MV-4-11 (cell line): ENCODE results near the gene AGRN.
"Not testable (repeated sequence)": the region's sequence is repeated elsewhere in the genome, so short reads cannot be mapped to it uniquely, and the experiment has no call there.

Experiments used
- DNase-seq: peaks from one replicate; lab custom pipeline; 2025; lab: John Stamatoyannopoulos, UW

AGRN gene

DNA sequence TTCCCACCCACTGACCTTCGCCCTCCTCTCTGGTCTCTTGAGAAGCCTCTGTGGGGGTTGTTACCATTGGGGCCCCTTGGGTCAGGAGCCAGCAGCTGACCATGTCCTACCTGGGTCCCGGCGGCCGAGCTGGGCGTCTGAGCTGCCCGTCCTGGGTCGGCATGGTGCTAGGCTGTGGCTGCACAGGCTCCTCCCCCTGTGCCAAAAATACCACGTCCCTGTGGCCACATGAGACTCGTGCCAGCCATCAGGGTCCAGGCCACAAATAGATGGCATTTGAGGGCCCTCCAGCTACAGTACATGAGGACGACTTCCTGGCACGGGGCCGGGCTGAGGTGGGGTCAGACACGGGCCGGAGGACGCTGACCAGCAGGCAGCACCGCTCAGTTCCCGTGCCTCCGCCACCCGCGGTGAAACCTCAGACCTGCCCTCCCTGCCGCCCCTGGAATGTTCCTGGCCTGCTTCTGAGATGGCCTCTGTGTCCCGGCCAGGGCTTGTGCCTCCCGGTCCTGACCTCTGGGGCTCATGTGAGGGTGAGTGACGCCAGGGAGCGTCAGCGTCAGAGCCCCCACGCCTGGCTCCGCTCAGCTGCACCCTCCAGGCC, 37.9 kb upstream of the AGRN start, which contains the start of gene PERM1:
Gene PERM1, minus strand, starts transcription at position 139 of the 604 bp plus-strand sequence. CDS start 1,064 bp downstream, outside the sequence.
- DNase-seq = no peak

GRCh38 chr1:982765-983436, 37.0 kb upstream of the AGRN start:
- no peak for DNase-seq

DNA sequence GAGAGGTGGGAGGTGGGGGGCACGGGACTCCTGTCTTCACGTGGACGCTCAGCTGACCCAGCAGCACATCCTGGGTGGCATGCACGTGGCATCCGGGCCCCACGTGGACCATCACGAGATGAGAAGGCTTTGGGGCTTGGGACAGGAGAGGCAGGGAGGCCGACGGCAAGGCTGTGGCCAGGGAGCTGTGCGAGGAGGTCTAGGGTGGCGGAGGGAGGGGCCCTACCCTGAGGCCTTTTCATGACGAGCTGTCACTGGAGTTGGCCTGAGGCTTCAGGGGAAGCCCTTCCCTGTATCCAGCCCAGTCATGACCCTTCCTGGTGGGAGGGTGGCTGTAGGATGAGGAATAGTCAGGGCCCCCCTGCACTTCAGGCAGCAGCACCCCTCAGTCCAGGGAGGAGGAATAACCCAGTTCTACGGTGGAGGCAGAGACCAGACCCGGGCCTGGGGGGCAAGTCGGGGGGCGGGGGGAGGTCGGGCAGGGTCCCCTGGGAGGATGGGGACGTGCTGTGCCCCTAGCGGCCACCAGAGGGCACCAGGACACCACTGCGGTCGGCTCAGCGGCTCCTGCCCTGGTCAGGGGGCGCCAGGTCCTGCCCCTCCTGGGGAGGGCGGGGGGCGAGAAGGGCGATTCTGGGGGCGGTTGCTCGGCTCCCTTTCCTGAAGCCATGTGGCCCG, 36.0 kb upstream of the AGRN start:
- DNase-seq = no peak

- no peak for DNase-seq
Measured at GRCh38 chr1:984476-984814, 35.5 kb upstream of the AGRN start.

GRCh38 chr1:985126-985525, 34.8 kb upstream of the AGRN start:
- DNase-seq = no peak

DNA sequence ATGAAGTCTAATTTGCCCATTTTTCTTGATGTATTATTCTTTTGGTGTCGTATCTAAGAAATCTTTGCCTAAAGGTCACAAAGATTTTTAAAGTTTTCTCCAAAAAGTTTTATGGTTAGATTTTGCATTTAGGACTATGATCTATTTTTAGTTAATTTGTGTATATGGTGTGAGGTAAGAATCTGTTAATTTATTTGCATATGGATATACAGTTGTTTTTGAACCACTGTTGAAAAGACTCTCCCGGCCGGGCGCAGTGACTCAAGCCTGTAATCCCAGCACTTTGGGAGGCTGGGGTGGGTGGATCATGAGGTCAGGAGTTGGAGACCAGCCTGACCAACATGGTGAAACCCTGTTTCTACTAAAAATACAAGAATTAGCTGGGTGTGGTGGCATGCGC, 31.9 kb upstream of the AGRN start:
- not testable (repeated sequence) for DNase-seq

DNA sequence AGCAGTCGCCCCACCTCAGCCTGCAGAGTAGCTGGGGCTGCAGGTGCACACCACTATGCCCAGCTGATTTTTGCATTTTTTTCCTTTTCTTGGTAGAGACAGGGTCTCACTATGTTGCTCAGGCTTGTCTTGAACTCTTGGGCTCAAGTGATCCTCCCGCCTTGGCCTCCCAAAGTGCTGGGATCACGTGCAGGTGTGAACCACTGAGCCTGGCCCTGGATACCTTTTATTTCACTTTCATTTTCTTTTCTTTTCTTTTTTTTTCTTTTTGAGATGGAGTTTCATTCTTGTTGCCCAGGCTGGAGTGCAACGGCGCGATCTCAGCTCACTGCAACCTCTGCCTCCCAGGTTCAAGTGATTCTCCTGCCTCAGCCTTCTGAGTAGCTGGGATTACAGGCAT, 28.6 kb upstream of the AGRN start:
- DNase-seq = not testable (repeated sequence)

DNA sequence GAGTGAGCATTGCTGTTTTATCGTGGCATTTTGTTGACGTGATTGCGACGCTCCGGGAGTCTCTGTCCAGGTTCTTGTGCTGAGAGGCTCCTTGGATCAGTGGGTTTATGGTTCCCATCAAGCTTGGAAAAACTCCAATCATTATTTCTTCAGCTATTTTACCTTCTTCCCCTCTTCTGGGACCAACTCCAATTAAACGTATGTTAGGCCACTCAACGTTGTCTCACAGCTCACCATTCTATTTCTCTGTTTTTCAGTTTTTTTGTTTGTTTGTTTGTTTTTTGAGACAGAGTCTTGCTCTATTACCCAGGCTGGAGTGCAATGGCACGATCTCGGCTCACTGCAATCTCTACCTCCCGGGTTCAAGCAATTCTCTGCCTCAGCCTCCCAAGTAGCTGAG, 28.0 kb upstream of the AGRN start:
- DNase-seq = no peak

DNA sequence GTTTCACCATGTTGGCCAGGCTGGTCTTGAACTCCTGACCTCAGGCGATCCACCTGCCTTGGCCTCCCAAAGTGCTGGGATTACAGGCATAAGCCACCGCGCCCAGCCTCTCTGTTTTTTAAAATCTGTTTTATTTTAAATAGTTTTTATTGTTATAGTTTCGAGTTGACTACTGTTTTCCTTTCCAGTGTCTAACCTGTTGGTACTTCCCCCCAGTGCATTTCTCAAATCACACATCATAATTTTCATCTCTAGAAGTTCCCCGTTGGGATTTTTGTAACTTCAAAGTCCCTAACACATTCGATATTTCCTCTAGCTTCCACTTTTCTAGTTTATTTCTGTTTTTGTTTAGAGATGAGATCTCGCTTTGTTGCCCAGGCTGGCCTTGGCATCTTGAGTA, 27.6 kb upstream of the AGRN start:
- no peak for DNase-seq

DNA sequence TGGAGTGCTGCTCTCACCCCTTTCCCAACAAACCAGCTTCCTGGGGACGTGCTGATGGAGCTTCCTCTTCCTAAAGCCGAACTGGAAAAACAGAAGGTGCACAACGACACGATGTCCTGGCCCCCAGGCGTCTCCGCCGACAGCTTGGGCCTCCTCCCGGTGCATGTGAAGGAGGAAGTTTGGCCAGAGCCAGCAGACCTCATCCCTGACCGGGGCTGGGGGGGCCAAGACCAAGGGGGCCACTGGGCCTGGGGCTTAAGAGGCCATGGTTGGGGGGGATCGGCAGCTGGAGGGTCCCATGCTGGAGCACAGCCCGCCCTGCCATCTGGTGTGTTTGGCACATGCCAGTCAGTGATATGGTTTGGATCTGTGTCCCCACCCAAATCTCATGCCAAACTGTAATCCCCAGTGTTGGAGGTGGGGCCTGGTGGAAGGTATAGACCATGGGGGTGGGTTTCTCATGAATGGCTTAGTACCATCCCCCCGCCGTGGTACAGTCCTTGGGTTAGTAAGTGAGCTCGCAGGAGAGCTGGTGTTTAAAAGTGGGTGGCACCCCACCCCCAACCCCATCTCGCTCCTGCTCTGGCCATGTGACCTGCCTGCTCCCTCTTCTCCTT, 26.4 kb upstream of the AGRN start:
- no peak for DNase-seq

DNA sequence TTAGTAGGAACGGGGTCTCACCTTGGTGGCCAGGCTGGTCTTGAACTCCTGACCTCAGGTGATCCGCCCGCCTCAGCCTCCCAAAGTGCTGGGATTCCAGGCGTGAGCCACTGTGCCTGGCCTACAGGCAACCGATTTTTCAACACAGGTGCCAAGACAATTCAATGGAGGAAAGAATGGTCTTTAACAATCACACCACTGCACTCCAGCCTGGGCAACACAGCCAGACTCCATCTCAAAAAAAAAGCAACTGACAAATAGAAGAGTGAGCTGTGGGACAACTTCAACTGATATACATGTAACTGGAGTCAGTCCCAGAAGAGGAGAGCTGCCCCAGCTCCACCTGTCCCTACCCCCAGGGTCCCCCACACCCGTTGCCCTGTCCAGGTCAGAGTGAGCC, 25.4 kb upstream of the AGRN start:
- DNase-seq = not testable (repeated sequence)

GRCh38 chr1:995665-996633, 24.0 kb upstream of the AGRN start:
- DNase-seq = no peak

- DNase-seq = no peak
Measured at GRCh38 chr1:996851-997712, 22.8 kb upstream of the AGRN start.

DNA sequence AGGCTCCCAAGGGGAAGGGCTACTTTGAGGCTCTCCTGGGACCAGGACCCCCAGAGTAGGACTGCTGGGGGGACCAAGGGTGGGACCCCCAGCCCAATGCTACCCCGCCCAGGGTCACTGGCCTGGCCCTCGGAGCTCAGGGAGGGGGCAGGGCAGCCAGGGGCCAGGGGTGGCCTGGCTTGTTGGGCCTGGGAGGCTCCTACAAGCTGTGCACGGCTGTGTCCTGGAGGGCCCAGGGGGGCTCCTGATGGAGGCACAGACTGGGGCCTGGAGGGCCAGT, 22.3 kb upstream of the AGRN start:
- no peak for DNase-seq

GRCh38 chr1:997993-998744, 21.8 kb upstream of the AGRN start:
- no peak for DNase-seq

DNA sequence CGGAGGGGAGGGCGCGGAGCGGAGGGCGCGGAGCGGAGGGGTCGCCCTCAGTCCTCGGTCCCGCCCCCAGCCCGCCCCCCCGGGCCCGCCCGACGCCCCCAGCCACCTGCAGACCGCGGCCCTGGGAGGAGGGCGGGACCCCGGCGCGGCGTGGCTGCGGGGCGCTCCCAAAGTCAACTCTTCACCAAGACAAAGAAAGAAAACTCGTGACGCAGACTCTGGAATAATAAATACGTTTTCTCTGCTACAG, 21.2 kb upstream of the AGRN start:
- no peak for DNase-seq

DNA sequence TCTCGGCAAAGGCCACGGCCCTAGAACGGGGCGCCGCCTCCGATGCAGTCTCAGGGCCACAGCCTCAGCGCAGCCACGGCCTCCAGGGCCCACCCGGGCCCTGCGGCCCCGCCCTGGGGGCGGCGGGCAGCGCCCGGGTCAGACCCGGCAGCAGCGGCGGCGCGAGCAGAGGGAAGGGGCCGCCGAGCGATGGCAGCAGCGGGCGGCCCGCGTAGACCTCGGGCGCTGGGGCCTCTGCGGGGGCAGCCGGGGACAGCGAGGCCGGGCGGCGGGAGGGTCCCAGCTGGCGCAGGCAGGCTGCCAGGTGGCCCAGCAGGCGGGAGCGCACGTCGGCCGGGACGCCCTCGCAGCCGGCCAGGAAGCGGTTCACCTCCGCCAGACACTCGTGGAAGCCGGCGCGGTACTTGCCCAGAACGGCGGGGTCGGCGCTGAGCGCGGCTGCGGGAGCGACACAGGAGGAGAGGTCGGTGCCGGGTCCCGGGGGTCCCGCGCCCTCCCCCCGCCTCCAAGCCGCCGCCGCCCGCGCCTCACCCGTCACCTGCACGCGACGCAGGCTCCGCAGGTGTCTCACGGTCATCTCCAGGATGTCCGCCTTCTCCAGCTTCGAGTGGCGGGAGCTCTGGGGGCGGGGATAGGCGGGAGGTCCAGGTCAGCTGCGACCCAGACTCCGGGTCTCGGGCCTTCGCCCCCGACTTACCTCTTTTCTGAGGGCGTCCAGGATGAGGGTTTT, 20.8 kb upstream of the AGRN start:
- no peak for DNase-seq

- peak; percentile 66 for DNase-seq
Measured at GRCh38 chr1:999725-1000356, 20.1 kb upstream of the AGRN start, which contains the start of gene HES4. Gene HES4, minus strand, starts transcription at chr1:1000097. Its CDS starts 124 bp downstream, at chr1:999973.

DNA sequence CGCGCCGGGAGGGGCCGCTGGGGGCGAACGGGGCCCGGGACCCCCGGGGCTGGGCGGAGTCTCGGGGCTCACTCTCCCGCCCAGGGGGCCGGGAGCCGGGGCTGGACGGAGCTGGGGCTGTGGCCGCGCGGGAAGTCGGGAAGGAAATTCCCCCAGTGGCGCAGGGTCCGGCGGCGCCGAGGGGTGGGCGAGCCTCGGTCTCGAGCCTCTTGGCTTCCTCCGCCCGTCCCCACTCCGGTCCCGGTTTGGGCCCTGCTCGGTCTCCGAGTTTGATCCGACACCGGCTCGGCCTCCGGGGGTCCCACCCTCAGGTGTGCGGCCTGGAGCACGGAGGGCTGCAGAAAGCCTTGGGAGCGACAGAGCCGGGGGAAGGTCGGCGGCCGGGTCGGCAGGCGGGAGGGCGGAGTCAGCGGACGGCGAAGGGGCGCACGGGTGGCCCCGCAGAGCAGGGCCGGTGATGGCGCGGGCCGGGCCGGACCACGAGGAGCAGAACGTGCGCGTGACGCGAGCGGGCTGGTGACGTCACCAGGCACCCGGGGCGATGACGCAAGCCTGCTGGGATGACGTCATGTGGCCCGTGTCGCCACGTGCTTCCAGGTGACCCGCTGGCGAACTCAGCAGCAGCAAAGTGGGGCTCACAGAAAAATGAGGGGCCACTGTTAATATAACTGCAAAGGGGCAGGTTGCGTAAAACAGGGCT, 19.4 kb upstream of the AGRN start:
- DNase-seq = peak; percentile 50
